HS-5 (cell line): ENCODE results near the gene BABAM2.

Experiments
- DNase-seq: peaks from one replicate; pipeline ENCODE4 v3.0.0-alpha.2; 2012; ENCODE audit warnings: low read depth

BABAM2 gene

GRCh38 chr2:28282861-28283646 is 392.5 kb downstream of the BABAM2 start:
- DNase-seq: no peak

DNA sequence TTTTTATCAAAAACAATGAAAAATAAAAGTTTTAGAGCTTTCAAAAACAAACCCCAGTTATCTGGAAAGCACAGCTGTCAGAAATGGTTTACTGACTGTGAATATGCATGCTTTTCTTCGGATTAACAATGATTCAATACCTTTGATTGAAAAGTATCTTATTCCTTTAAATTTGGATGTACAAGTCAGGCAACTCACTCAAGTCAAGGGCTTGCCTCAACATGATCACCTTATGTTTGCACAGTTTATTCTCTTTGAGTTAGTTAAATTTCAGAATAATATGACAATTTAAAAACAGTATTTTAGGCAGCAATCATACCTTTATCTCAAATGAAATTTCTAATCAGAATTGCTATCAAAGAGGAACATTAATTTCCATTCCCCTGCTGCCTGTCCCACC is 393.3 kb downstream of the BABAM2 start:
- no peak for DNase-seq

DNA sequence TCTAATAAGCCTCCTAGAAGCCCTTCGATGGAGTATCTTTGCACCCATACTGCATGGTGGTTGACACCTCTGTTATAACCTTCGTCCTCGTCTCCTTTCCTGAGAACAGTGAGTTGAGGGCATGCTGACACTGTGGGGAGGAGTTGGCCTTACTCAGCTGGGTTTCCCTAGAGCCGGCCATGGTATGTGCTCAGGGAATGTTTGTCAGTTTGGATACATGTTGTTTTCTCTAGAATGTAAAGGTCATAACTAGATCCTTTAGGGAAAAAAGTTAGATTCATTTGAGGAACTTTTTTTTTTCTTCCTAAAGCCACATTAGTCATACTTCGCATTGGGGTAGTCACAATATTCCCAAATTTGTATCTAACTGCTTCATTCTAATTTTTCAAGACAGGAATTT is 396.1 kb downstream of the BABAM2 start:
- no peak for DNase-seq

GRCh38 chr2:28287256-28287915 is 396.9 kb downstream of the BABAM2 start:
- no peak for DNase-seq

GRCh38 chr2:28288620-28289019 is 398.1 kb downstream of the BABAM2 start:
- DNase-seq: no peak

GRCh38 chr2:28291811-28292440 is 401.4 kb downstream of the BABAM2 start:
- peak; percentile 41 for DNase-seq

DNA sequence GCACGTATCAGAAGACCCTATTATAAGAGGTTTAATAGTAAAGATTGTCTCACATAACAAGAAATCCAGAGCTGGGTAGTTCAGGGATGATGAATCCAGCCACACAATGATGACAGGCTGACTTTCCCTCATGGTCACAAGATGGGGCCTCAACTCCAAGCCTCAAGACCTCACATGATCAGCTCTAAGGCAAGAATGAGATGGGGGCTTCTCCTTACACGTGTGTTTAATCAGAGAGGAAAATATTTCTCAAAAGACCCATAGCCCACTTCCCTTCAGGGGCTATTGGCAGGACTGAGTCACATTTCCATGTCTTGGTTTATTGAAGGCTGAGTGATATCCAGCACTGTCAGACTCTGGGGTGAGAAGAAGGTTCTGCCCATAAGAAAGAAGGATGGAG is 402.0 kb downstream of the BABAM2 start:
- DNase-seq: no peak

DNA sequence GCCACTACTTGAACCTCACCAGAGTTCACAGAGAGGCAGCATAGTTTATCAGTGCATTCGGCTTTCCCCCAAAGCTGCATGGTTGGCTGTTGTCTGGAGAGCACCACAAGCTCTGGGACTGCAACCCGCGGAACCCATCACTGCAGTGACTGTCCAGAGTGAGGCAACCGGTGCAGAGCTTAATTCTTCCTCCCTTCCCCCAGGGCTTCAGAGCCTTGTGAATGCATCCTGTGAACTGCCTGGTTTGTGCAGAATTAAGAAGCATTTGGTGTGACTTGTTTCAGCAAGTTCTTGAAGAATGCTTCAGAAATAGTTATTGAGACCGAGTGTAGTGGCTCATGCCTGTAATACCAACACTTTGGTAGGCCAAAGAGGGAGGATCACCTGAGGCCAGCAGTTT is 402.9 kb downstream of the BABAM2 start:
- DNase-seq: no peak

DNA sequence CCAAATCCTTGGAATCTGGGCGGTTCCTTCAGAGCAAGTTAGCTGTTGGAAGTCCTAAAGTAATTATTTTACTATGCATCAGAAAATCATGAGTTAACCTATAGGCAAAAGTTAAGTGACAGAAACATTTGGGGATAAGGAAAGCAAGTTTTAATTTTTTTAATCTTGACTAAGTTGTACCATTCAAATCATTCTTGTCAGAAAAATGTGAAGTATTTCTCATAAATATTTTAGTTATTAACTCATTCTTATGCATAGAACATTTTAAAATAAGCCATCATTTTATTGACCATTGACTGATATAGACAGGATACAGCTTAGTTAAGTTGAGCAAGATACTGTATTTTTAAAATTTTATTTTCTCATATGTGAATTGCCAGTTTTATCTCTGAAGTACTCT is 403.9 kb downstream of the BABAM2 start:
- DNase-seq: no peak

- peak; percentile 71 for DNase-seq
Measured at GRCh38 chr2:28296243-28296642, 405.7 kb downstream of the BABAM2 start.

DNA sequence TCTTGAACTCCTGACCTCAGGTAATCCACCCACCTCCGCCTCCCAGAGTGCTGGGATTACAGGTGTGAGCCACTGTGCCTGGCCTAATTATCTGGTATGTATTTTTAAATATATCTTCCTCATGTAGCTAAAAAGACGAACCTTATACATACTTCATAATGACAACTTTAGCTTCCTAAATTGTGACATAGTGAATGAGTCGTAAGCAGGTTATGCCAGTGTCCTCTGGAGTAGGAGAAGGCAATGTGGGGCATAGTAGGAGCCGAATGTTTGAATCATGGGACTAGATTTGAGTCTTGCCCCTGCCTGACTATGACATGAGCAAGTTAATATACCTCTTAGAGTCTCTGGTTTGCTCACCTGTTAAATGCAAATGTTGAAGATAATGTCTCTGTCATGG is 406.4 kb downstream of the BABAM2 start:
- peak; percentile 57 for DNase-seq

DNA sequence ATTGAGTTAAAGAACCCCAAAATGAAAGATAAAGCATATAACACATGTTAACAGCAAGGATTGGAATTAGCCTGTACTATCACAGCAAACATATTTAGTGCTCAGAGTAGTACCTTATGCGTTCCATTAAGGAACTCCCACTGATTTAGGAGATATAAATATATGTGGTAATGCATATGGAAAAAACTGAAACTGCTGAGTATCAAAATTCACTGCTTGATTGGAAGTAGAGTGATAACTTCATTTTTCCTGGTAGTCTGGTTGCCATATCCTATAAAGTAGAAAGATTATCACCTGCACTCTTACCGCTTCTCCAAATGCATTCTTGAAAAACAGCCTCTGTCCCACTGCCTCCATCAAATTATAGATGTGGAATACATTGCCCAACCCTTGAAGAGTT is 407.0 kb downstream of the BABAM2 start:
- no peak for DNase-seq

GRCh38 chr2:28298406-28298805 is 407.9 kb downstream of the BABAM2 start:
- no peak for DNase-seq

GRCh38 chr2:28300485-28301341 is 410.2 kb downstream of the BABAM2 start:
- no peak for DNase-seq

DNA sequence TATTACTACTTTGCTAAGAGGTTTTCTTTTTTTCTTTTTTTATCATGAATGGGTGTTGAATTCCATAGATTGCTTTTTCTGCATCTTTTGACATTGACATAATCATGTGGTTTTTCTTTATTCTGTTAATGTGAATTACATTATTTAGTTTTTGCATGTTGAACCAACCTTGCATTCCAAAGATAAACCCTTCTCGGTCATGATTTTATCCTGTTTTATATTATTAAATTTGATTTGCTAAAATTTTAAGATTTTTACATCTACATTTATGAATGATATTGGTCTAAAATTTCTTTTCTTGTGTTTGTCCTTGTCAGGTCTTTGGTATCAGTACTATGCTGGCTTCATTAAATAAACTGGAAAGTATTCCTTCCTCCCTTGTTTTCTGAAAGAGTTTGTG is 414.7 kb downstream of the BABAM2 start:
- no peak for DNase-seq

GRCh38 chr2:28310107-28310506 is 419.6 kb downstream of the BABAM2 start:
- no peak for DNase-seq

- no peak for DNase-seq
Measured at GRCh38 chr2:28311660-28312249, 421.2 kb downstream of the BABAM2 start.

DNA sequence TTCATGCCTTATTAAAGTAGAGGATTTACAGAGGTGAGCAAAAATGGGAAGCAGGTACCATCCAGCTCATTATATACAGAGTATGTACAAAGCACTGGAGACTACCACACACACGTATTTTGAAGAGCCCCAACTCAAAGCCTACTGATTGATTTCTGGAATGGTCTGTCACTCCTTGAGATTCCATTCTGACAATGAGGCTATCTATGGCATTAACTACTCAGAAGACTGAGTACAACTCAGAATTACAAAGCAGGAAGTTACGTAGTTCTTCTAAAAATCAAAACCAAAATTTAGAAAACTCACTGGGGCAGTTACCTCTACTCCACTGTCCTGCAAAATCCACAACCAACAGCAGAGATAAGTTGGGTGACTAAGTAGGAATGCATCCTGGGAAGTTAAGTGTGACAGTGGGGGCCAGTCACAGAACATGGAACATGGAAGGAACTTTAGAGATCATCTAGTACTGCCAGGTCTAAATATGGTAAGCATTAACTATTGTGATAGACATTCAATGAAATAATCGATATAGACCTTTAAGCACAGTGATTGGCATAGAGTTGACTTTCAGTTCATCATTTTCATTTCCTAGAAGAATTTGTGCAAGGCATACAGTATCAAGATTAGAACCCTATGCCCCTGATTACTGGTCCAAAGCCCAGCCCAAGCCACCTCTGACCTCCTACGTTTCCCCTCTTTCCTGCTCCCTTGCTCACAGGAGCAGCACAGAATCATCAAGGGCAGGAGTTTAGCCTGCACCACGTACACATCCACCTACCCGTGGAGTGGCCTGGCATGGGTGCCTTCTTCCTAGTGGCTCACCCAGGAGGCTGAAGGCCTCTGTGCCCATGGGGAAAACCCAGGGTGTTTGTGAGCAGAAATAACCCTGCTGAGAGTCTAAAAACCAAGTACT is 422.0 kb downstream of the BABAM2 start:
- no peak for DNase-seq

DNA sequence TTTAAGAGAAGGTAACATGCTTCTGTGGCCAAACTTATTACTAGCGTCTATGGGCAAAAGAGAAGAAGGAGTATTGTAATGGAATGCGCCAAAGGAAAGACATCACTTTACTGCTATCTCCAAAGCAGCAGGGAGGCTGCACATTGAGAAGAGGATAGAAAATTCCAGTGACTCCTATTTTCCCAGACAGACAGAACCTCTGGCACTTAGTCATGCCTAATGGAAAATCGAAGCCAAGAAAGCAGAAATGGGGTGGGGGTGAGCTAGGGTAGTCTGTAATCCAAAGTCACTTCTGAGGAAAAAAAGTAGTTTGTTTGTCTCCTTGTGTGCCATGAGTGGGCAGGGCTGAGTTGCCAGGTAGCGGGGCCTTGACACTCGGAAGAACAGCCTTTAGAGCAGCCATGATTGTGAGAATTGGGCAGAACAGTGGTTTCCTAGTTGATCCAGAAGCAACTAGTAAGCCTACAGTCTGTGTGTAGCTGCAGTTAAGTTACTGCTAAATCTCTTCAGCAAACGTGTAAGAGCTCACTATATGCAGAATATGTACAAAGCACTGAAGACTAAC is 422.8 kb downstream of the BABAM2 start:
- DNase-seq: no peak

DNA sequence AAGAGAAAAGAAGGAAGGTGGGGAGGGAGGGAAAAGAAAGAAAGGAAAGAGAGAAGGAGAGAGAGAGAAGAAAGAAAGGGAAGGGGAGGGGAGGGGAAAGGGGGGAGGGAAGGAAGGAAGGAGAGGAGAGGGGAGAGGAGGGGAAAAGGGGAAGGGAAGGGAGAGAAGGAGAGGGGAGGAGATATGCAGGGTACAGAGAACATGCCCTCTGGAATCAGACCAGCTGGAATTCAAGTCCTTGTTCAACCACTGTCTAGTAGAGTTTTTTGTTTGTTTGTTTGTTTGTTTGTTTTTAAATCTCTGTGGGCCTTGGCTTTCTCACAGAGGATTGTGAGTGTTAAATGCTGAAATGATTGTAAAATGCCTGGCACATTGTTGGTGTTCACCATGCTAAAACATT is 424.4 kb downstream of the BABAM2 start:
- DNase-seq: no peak
